NK-92 (cell line): Measurements from ENCODE around the gene HPSE2.

ENCODE experiments used
- DNase-seq: peaks from one replicate; lab custom pipeline; 2025; ENCODE audit not compliant: unreplicated experiment; lab: John Stamatoyannopoulos, UW

The HPSE2 gene

DNA sequence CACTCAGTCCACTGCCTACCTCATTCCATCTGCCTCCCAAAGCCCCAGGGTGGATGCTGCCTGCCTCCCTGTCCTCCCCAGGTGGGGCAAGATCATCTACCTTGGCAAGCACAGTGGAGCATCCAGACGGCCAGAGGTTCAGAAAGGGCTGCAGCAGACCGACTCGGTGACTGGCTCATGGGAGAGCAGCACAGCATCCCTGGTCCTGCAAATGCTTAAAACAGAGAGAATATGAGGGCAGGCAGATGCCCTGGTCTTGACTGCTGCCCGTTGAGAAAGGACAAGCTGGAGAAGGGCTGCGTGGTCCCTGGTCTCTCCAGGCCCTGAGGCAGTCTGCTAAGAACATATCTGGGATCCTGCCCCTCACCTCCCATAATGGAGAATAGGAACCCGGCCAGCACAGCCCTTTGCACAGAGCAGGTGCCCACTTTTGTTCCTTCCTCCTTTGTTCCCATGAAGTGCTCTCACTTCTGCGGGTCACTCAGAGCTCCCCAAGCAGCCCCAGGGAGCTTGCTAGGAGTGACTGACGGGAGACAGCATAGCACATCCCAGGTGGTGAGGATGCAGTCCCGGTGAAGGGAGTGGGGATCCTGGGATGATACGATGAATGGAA is 790.3 kb downstream of the HPSE2 start:
- no peak for DNase-seq

DNA sequence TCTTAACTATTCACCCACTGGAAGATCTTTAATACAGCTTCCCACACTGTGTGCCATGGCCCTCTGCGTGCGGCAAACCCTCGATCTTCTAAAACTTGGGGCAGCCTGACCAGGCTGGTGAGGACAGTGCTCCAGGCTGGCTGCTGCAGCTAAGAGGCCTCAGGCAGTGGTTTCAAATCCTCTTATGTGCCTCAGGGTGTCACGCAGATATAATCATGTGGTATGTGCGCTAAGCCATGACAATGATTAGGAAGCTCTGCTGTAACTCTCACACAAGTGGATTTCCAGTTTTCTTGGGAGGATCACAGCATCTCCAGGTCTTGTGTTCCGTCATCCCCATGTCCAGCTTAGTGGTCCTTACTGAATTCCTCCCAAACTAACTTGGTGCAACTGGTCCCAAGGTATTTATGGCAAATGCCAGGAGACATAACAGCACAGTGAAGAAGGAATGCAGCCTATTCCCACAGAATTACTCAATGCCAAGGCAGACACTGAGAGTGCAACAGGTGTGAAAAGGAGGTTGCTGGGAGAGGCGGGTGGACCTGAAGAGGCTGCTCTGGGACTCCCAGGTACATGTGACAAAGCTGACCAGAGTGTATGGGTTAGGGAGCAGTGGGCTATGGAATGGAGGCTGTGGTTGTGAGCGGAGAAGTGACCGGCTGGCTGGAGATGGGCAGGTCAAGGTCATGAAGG is 791.2 kb downstream of the HPSE2 start:
- no peak for DNase-seq

- no peak for DNase-seq
Measured at GRCh38 chr10:98438715-98439114, 796.9 kb downstream of the HPSE2 start.

DNA sequence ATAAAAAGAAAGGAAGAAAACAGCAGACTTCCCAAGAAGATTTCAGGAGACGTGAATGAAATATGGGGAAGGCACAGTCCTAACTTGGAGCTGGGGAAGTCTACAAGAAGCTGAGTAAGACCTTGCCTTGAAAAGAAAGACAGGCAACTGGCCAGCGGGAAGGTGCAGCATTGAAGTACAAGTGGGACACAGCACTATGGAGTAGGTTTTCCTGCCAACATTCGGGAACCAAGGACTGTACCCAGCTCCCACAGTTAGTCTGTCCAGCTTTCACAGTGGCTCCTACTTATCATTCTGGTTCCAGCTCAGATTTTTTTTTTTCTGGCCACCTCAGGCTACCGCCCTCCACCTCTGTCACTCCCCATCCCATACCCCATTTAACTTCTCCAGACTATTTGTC is 798.9 kb downstream of the HPSE2 start:
- no peak for DNase-seq

DNA sequence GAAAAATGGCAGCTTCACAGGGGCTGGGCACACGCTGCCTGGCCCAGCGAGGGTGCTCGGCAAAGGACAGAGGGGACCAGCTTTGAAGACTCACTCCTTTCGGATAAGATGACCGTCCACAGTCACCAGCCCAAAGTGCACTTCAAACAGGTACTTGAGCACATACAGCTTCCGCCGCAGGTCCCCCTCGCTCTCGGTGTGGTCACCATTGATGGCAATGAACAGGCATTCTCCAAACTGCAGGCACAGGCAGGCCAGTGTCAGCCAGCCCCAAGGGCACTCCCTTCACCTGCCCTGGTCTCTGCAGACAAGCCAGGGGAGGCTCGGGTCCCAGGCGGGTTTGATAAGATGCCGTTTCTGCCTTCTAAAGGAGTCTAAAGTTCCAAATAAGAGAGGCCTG is 800.5 kb downstream of the HPSE2 start:
- DNase-seq, result no peak

- no peak for DNase-seq
Measured at GRCh38 chr10:98433881-98434732, 801.5 kb downstream of the HPSE2 start.

DNA sequence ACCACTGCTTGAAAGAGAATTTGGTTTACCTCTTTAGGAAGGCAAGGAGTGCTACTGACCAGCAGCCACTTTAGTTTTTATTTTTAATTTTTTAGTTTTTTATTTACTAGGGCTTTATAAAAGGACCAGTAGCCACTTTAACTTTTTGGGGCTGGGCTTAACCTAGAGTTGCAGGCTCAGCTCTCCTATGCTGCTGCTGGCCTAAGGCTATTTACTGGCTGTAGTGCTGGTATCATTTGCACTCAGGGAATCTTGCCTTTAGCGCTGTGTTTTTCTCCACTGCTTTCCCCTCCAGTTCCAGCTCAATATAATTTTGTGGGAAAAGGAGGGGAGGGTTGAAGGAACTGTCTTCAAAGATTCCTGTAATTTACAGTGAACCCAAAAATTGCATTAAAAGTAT is 802.3 kb downstream of the HPSE2 start:
- DNase-seq, result no peak

DNA sequence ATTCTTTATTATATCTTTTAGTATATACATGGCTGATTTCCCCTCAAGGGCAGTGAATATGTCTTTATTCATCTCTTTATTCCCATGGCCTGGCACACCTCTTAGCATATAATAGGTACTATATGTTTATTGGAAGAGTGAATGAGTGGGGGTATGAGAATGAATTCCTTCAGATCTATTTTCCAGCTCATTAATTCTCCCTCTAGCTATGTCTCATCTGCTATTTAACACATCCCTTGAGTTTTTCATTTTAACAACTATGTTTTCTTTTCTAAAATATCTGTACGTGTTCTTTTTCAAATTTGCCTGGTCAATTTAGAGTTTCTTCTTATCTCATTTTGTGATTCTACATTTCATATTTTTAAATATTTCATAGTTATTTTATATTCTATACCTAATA is 803.3 kb downstream of the HPSE2 start:
- DNase-seq, result no peak

GRCh38 chr10:98431016-98431415 is 804.6 kb downstream of the HPSE2 start:
- DNase-seq, result no peak

DNA sequence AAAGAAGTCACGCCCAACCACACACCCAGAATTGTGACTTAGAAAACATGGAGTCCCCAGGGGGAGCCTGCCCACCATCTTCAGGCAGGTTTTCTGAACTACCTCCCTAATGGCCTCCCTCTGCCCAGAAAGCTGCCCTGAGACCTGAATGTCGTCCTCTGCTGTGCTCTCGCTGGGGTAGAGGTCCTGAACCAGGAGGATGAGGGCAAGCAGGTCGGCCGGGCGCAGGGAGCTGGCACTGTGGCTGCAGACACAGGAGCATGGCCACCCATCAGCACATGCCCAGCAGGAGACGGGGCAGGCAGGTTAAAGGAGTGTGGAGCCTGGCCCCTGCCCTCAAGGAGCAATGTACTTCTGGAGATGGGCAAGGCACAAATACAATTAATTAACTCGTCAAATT is 805.2 kb downstream of the HPSE2 start:
- DNase-seq, result no peak

- DNase-seq, result no peak
Measured at GRCh38 chr10:98429320-98430072, 806.2 kb downstream of the HPSE2 start.

- no peak for DNase-seq
Measured at GRCh38 chr10:98427011-98427515, 808.6 kb downstream of the HPSE2 start.

DNA sequence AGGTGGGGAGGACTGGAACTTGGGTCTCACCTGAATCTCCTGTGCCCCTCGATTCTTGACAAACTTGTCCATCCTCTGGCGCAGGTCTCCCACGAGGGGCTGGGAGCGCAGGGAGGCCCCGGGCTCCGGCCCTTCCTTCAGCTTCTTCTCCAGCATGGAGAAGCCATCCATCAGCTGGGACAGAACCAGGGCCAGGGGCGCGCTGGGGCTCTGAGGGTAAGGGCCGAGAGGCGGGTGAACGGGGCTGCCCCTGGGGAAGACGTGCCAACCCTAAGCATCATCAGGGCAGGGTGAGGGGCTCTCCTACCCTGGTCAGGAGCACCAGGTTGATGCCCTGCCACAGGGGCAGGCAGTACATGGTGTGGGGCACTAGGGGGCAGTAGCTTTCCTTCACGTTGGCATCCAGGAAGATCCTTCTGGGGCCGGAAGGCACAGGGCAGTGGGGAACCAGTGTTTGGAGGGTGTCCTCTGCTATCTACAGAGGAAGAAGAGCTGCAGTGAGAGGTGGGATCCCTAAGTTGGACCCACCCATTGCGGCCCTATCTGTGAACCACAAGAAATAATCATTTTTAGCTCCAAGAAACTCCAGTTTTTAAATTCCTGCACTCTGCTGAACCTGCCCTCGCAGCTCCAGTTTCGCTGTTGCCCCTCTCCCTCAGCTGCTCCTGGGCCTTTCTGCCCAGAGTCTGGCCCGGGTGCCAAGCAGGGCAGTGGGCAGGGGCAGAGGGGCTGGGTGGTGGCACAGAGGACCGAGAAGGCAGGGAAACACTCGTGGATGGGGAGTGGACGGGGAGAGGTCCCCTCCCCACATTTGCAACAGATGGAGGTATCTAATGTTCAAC is 809.9 kb downstream of the HPSE2 start:
- no peak for DNase-seq

DNA sequence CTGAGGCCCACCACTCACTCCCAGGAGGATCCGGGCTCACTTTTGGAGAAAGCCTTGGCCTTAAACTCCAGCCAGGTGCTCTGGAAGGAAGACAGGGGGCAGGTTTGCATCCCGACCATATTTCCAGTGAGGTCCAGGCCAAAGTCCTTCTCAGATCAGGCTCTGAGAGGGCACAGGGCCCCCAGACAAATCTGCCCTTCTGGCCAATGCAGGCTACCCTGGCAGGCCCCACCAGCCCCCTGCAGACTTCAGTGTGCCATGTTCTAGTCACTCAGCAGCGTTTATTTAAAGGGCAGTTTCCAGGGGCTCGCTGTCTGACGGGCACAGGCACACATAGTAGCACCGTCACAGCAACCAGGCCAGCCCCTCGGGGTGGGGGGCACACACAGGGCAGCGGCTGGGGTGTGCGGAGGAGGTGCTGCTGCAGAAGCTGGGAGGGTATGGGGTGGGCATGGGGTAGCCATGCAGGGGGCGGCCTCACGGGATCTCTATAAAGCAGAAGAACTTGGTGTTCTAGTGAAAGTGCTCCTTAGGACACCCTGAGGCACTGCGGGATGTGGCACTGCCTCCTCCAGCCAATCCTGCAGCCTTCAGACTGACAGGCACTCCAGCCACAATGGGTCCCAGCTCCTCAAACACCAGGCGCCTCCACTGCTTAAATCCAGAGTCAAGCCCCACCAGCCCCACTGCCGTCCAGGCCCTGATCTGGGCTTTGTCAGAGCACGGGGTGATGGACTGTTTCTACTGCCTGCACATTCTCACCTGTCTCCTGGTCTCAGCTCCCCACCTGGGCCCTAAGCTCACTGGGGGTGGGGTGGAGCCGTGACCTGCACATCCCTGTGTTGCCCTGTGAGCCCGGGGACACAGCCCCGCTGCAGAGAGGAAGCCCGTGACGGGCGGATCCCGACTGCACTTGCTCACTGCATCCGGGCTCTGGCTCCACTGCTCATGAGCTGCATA is 811.1 kb downstream of the HPSE2 start:
- DNase-seq, result no peak

GRCh38 chr10:98423691-98424120 is 811.9 kb downstream of the HPSE2 start:
- DNase-seq, result no peak

GRCh38 chr10:98422182-98422581 is 813.5 kb downstream of the HPSE2 start:
- DNase-seq, result no peak

DNA sequence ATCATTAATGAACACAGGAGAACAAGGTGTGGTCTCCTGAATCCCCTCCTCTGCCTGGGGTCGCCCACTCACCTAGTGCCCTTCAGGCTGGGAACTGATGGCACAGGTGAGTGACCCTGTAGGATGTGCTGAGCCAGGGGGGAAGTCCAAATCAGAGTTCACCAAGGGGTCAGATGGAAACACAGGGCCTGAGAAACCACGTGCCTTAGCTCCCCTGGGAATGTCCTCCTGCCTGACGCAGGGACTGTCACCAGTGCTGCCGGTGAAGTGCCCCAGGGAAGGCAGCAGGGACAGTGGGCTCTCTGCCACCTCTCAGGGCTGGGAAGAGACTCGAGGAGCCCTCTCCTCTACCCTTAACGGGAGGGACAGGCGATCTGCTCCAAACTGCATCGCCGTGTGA is 814.9 kb downstream of the HPSE2 start:
- DNase-seq, result no peak

- DNase-seq, result no peak
Measured at GRCh38 chr10:98419469-98420261, 816.0 kb downstream of the HPSE2 start.
